HG02623 (cell line): ENCODE measurements around the gene AK9.

Experiments used
- ATAC-seq: cut with Tn5 transposase; IDR thresholded peaks from one replicate; pipeline ENCODE4 v1.9.1; 2021; ENCODE audit warnings: moderate library complexity; ENCODE audit not compliant: unreplicated experiment

The AK9 gene

GRCh38 chr6:109515781-109516409, 175.1 kb downstream of the AK9 start:
- no peak for ATAC-seq

GRCh38 chr6:109514946-109515345, 176.1 kb downstream of the AK9 start:
- ATAC-seq = no peak

GRCh38 chr6:109513571-109514071, 177.4 kb downstream of the AK9 start:
- ATAC-seq = no peak

GRCh38 chr6:109512271-109512817, 178.7 kb downstream of the AK9 start:
- no peak for ATAC-seq

GRCh38 chr6:109511832-109512231, 179.2 kb downstream of the AK9 start:
- ATAC-seq = no peak

- no peak for ATAC-seq
These were observed 180.6 kb downstream of the AK9 start for GRCh38 chr6:109510358-109510757.

GRCh38 chr6:109508166-109508860, 182.7 kb downstream of the AK9 start:
- no peak for ATAC-seq

- ATAC-seq = no peak
These were observed 183.4 kb downstream of the AK9 start for GRCh38 chr6:109507490-109508072.

GRCh38 chr6:109506841-109507240, 184.2 kb downstream of the AK9 start:
- no peak for ATAC-seq

GRCh38 chr6:109506314-109506713, 184.7 kb downstream of the AK9 start:
- no peak for ATAC-seq

- ATAC-seq = no peak
These were observed 187.4 kb downstream of the AK9 start for GRCh38 chr6:109503327-109504224.

GRCh38 chr6:109498936-109499335, 192.1 kb downstream of the AK9 start:
- no peak for ATAC-seq

GRCh38 chr6:109498052-109498451, 192.9 kb downstream of the AK9 start:
- ATAC-seq = no peak

- no peak for ATAC-seq
These were observed 194.8 kb downstream of the AK9 start for GRCh38 chr6:109496036-109496772.

- ATAC-seq = no peak
These were observed 197.1 kb downstream of the AK9 start for GRCh38 chr6:109493865-109494264.

- ATAC-seq = no peak
These were observed 199.6 kb downstream of the AK9 start for GRCh38 chr6:109491207-109491938.

GRCh38 chr6:109490713-109491112, 200.3 kb downstream of the AK9 start:
- no peak for ATAC-seq

- no peak for ATAC-seq
These were observed 203.0 kb downstream of the AK9 start for GRCh38 chr6:109488001-109488400.

GRCh38 chr6:109486068-109486467, 204.9 kb downstream of the AK9 start:
- no peak for ATAC-seq
